ENCODE results near the gene TLN1. TPM values are rescaled to one million over a fixed set of nuclear protein-coding genes. Genes with fewer than 3 reads are reported as not detected.
A peak's percentile ranks its signal among the peaks of the same experiment; 100 is the strongest.

TLN1 gene
- total RNA-seq, 4 donors from 2014 or later: 888 to 1,583 (median 1,047) TPM

DNA sequence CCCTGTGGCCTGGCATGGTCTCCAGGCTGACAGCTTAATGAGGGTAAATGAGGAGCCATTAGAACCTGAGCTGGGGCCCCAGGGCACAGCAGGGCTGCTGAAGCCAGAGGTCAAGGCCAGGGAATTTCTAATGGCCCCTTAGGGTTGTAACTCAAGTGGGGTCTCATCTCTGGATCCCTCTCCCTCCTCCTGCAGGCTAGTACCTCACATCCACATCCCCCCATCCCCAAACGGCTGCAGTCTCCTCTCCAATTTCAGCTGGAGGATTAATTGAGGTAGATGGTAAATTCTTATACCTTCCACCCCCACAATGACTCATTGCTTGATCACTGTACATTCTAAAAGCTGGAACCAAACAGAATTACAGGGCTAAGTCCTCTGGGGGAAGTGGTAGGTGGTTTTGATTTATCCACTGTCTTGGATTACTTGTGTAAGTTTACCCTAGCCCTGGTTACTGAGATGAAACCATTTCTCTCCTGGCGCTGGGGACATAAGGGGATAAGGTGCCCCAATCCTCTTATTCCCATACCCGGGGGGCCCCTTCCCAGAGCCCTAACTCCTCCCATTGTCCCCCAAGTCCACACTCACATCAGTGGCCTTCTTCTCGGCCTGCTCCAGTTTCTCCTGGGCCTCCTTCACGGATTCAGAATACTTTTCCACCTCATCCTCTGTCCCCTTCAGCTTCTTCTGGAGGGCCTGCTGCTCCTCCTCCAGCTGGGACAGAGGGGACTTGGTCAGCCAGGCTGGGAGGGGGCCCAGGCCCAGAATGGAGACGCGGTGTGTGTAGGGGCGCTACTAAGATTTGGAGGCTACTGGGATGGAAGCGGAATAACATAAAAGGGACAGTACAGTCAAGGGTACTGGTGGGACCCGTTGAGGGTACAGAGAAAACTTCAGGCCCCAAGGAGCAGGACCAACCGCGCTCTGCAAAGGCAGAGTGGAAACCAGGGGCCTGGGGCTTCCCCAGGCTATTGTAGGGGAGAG, 43.1 kb downstream of the TLN1 start:
- Histone ChIP-seq H3K9me3 (no peaks in the 10 kb centered on the region), H3K36me3 (peaks cover 0 to 47% of the 10 kb centered on the region in 2 donors), H3K27ac (peak overlapping the region; percentile 96 to 99 (median 98)), H3K4me3 (peak overlapping the region; percentile 79 to 81), H3K27me3 (no peaks in the 10 kb centered on the region), H3K4me1 (peaks cover 0 to 55% (median 0%) of the 10 kb centered on the region in 3 donors)
- no peak for ATAC-seq
- WGBS, 2 donors (ENCODE audit: low coverage in 1 of 2): 12 to 30% methylated on average over 6 to 11 of the region's 12 CpGs
- TF ChIP-seq POLR2AphosphoS5 (IDR thresholded peaks at IDR 0.05) (peak; percentile 56), CTCF (IDR thresholded peaks at IDR 0.05) (no peak), POLR2A (IDR thresholded peaks at IDR 0.05) (peak in 1 of 2 donors; percentile 20)

- 49 to 50% methylated on average over 1 to 2 of the region's 2 CpGs for WGBS, 2 donors (ENCODE audit: low coverage in 1 of 2)
- no peaks in the 10 kb centered on the region for H3K9me3 ChIP-seq
- no peak for ATAC-seq
- H3K27ac ChIP-seq: peak overlapping the region; percentile 96 to 99 (median 98)
- H3K36me3 ChIP-seq: peaks cover 0 to 55% of the 10 kb centered on the region in 2 donors
- no peak for TF ChIP-seq EP300 (IDR thresholded peaks at IDR 0.05)
- peak; percentile 64 for TF ChIP-seq POLR2AphosphoS5 (IDR thresholded peaks at IDR 0.05)
- TF ChIP-seq POLR2A (IDR thresholded peaks at IDR 0.05): peak in 1 of 2 donors; percentile 9
- TF ChIP-seq CTCF (IDR thresholded peaks at IDR 0.05): no peak
- H3K4me1 ChIP-seq: peaks cover 0 to 61% (median 0%) of the 10 kb centered on the region in 3 donors
- peak overlapping the region; percentile 79 to 81 for H3K4me3 ChIP-seq
- H3K27me3 ChIP-seq: no peaks in the 10 kb centered on the region
These were observed 43.9 kb downstream of the TLN1 start for GRCh38 chr9:35687972-35688557.

DNA sequence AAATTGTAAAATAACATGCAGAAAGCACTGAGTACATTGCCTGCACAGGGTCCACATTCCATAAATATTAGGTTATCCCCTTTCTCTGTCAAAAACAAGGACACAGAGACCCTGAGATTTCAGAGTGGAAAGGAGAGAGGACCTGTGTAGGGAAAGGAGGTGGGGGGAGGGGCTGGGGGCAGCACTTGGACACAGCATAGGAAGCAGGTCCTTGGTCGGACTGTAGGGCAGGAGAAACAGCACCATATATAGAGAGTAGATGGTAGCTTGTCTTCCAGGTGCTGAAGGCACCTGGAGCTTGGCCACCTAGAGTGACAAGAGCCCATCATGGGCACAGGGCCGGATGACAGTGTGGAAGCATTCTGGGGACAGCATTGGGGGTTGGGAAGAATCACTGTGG, 44.7 kb downstream of the TLN1 start:
- TF ChIP-seq POLR2A (IDR thresholded peaks at IDR 0.05) (peak in 1 of 2 donors; percentile 19), CTCF (IDR thresholded peaks at IDR 0.05) (peak in 1 of 4 experiments; percentile 10), POLR2AphosphoS5 (IDR thresholded peaks at IDR 0.05) (peak; percentile 9), EP300 (IDR thresholded peaks at IDR 0.05) (no peak)
- WGBS, 2 donors (ENCODE audit: low coverage in 1 of 2): 28 to 46% methylated on average over 2 of the region's 2 CpGs
- ATAC-seq: no peak
- peaks cover 0 to 61% (median 0%) of the 10 kb centered on the region in 3 donors for H3K4me1 ChIP-seq
- H3K27ac ChIP-seq: peak overlapping the region; percentile 96 to 99 (median 98)
- no peaks in the 10 kb centered on the region for H3K9me3 ChIP-seq
- H3K36me3 ChIP-seq: peaks cover 0 to 63% of the 10 kb centered on the region in 2 donors
- no peaks in the 10 kb centered on the region for H3K27me3 ChIP-seq
- H3K4me3 ChIP-seq: peak overlapping the region; percentile 79 to 81

DNA sequence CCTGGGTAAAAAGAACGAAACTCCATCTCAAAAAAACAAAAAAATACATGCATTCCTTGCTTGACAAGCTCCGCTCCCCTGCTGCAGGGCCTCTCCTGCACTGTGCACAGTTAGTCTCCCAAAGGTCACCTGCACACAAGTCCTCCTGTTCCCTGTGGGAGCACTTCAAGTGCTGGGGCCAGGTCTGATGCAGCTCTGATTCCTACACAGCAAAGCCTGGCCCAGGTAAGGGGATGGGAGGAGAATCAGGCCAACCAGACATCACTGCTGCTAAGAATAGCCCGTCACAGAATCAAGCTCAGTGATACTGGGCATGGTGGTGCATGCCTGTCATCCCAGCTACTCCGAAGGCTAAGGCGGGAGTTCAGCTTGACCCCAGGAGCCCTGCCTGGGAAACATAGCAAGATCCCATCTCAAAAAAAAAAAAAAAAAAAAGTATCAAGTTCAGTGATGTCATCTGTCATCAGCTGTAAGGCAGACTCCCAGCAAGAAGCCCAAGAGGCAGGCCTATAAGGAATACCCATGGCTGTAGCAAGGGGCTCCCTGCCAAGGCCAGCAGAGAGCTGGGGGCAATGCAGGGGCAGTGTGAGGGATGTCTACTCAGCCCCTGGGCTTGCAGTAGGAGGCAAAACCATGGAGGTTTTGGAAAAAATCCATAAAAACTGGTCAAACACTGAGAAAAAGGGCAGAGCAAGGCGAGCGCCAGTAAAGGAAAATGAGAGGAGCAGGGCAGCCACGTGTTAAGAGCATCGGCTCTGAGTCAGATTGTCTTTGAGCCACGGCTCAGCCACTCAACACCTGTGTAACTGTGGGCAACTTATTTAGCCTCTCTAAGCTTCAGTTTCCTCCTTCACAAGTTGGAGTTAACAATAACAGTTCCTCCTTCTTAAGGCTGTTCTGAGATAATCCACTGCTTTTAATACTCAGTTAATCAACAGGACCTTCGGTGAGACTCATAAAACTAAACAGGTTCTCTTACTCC, 45.5 kb downstream of the TLN1 start:
- Histone ChIP-seq H3K4me3 (peak overlapping the region; percentile 79 to 81), H3K36me3 (peaks cover 0 to 70% of the 10 kb centered on the region in 2 donors), H3K27me3 (no peaks in the 10 kb centered on the region), H3K27ac (peak overlapping the region; percentile 96 to 99 (median 98)), H3K4me1 (peaks cover 0 to 61% (median 0%) of the 10 kb centered on the region in 3 donors), H3K9me3 (no peaks in the 10 kb centered on the region)
- TF ChIP-seq POLR2A (IDR thresholded peaks at IDR 0.05): peak; percentile 6 to 8
- TF ChIP-seq POLR2AphosphoS5 (IDR thresholded peaks at IDR 0.05): peak; percentile 53
- TF ChIP-seq CTCF (IDR thresholded peaks at IDR 0.05): no peak
- no peak for ATAC-seq
- 19 to 34% methylated on average over 9 to 10 of the region's 11 CpGs for WGBS, 2 donors (ENCODE audit: low coverage in 1 of 2)

Data from gastroesophageal sphincter (tissue), 4 donors.